Stomach (tissue), 9 donors: ENCODE measurements around the gene OSBP2. TPM values are rescaled to one million over a fixed set of nuclear protein-coding genes. Genes with fewer than 3 reads are reported as not detected.

Experiments used
- DNase-seq, 2 donors: peaks; one replicate each; pipeline versions ENCODE4 v3.0.0 to v3.0.0-alpha.2; 2013 to 2019
- H3K27ac ChIP-seq, 5 donors: fragments of 200-600 bp in 4 of 5; sonication (generic) in 4 of 5; one replicate each; pipeline ENCODE4 v1.5.1; 2013 to 2019; ENCODE audit warnings: mild to moderate bottlenecking in 1 of 5, moderate library complexity in 1 of 5
- H3K27me3 ChIP-seq, 3 donors: fragments of 200-600 bp; sonication (generic); one replicate each; pipeline ENCODE4 v1.5.1; 2017 to 2019; ENCODE audit warnings: mixed run types in 1 of 3
- H3K36me3 ChIP-seq, 4 donors: fragments of 200-600 bp; sonication (generic); 1 replicate in 3 of 4; 2 replicates in 1 of 4; pipeline ENCODE4 v1.5.1; 2016 to 2019
- H3K4me1 ChIP-seq, 4 donors: fragments of 200-600 bp; sonication (generic); one replicate each; pipeline ENCODE4 v1.5.1; 2016 to 2019
- H3K4me3 ChIP-seq, 4 donors: fragments of 200-600 bp; sonication (generic) in 3 of 4; one replicate each; pipeline ENCODE4 v1.5.1; 2016 to 2019; ENCODE audit warnings: mild to moderate bottlenecking in 1 of 4
- H3K9me3 ChIP-seq, 4 donors: fragments of 200-600 bp; sonication (generic); one replicate each; pipeline ENCODE4 v1.5.1; 2016 to 2019
- EP300 ChIP-seq: sonication (generic); formaldehyde crosslinking; IDR thresholded peaks from one replicate; pipeline ENCODE4 v1.6.1; 2017; ENCODE audit warnings: antibody characterized with exemption
- POLR2A ChIP-seq, 4 donors: fragments of 450-650 bp; IDR thresholded peaks; one replicate each; pipeline ENCODE4 v1.6.1; 2016; ENCODE audit warnings: antibody characterized with exemption in 4 of 4, control low read depth in 2 of 4, mild to moderate bottlenecking in 1 of 4, moderate library complexity in 1 of 4
- POLR2AphosphoS5 ChIP-seq, 3 donors: sonication (generic); formaldehyde crosslinking; IDR thresholded peaks; one replicate each; pipeline ENCODE4 v1.6.1; 2016; ENCODE audit warnings: antibody characterized with exemption in 3 of 3
- WGBS, 5 donors: extraction: QIAGEN DNeasy Blood & Tissue Kit in 3 of 5; methylation state at CpG; one replicate each; pipeline versions ENCODE4 v1.1.5 to v1.1.7; 2013 to 2018; 5-methylcytosine and 5-hydroxymethylcytosine counted together
- intact Hi-C: fragments of 100-400 bp; cut with DNase I; formaldehyde crosslinking; loops from one replicate; pipeline ENCODE4 v1.15.1; 2023; ENCODE audit warnings: low total_unique reads
- polyA plus RNA-seq, 3 donors: library from polyadenylated mRNA; stranded (reverse); fragments of 200-250 nt; gene quantifications; one replicate each; pipeline ENCODE4 v1.2.3, GENCODE V29; 2013
- total RNA-seq, 5 donors: library from RNA; depleted of rRNA; stranded (reverse); fragments of >200 nt; gene quantifications; one replicate each; pipeline versions ENCODE4 v1.1.0 to v1.2.3, GENCODE V29; 2014 to 2016
- TF ChIP-seq, protein P1 (sequence below), 7 experiments: fragments of 450-650 bp in 4 of 7; fragments of 200-600 bp in 3 of 7; sonication (generic) in 3 of 7; IDR thresholded peaks; one replicate each; pipeline ENCODE4 v1.5.1; 2016 to 2019; ENCODE audit warnings: antibody characterized with exemption in 7 of 7, control low read depth in 2 of 7, mild to moderate bottlenecking in 1 of 7
- donor health status: healthy with polysubstance abuse.
- donor health status: Bipolar disorder and iron deficiency.
- donor health status: healthy.

The OSBP2 gene
- total and polyA plus RNA-seq, 8 donors = 0.58 to 9.5 (median 1.8) TPM; not detected in 1

DNA sequence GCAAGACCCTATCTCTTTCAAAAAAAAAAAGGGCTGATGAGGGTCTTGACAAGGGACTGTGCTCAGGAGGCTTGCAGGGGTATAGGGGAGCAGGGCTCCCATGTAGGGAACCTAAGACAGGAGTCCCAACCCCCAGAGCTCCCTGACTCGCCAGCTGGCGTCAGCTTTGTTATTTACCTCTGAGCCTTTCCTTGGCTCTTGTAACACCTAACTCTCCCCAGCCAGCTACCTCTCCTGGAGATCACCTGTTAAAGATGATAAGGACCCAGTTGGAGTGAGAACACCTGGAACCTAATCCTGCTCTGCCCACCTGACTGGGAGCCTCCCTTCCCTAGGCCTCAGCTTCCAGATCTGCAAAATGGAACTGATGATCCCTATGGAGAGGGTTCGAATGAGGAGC is 45.8 kb upstream of the OSBP2 start:
- DNase-seq = peak in 1 of 2 donors; percentile 72
- H3K36me3 ChIP-seq = peaks cover 0 to 12% (median 10%) of the 10 kb centered on the region in 4 donors
- intact Hi-C loops = no loop called here

DNA sequence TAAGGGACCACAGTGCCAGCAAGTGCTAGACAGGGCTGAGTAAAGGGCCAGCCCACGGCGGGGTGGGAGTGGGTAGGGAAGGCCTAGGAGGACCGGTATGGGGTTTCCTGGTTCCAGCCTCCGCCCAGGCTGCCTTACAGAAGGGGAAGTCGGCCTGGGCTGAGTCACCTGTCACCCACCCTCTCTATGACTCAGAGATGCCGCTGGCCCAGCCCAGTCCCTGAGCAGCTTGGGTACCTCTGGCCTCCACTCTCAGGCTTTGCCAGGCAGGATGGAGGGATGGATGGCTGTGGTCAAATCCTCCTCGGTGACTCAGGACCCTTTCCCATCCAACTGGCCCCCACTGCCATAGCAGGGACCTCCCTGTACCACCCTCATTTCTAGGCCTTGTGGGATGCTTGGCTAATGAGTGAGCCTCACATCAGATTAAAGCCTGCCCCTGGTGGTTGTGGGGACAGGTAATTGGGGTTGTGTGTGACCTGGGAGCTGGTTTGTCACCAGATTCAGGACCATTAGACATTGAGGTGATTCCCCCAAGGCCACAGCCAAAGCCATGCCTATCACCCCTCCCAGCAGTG is 45.2 kb upstream of the OSBP2 start:
- H3K27ac ChIP-seq = peak overlapping the region; percentile 8 to 69 (median 52)
- H3K27me3 ChIP-seq = no peaks in the 10 kb centered on the region
- peaks cover 0 to 12% (median 11%) of the 10 kb centered on the region in 4 donors for H3K36me3 ChIP-seq
- no peak overlapping the region for H3K4me3 ChIP-seq
- TF ChIP-seq, protein P1, sequence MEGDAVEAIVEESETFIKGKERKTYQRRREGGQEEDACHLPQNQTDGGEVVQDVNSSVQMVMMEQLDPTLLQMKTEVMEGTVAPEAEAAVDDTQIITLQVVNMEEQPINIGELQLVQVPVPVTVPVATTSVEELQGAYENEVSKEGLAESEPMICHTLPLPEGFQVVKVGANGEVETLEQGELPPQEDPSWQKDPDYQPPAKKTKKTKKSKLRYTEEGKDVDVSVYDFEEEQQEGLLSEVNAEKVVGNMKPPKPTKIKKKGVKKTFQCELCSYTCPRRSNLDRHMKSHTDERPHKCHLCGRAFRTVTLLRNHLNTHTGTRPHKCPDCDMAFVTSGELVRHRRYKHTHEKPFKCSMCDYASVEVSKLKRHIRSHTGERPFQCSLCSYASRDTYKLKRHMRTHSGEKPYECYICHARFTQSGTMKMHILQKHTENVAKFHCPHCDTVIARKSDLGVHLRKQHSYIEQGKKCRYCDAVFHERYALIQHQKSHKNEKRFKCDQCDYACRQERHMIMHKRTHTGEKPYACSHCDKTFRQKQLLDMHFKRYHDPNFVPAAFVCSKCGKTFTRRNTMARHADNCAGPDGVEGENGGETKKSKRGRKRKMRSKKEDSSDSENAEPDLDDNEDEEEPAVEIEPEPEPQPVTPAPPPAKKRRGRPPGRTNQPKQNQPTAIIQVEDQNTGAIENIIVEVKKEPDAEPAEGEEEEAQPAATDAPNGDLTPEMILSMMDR (IDR thresholded peaks at IDR 0.05) = peak in 1 of 7 experiments; percentile 12
- peak in 1 of 3 donors; percentile 62 for TF ChIP-seq POLR2AphosphoS5 (IDR thresholded peaks at IDR 0.05)
- TF ChIP-seq EP300 = no peak
- WGBS, 5 donors = 19 to 61% (median 35%) methylated on average over 5 to 7 of the region's 7 CpGs
- peaks cover 9 to 29% (median 26%) of the 10 kb centered on the region in 4 donors for H3K4me1 ChIP-seq
- no peaks in the 10 kb centered on the region for H3K9me3 ChIP-seq
- DNase-seq = peak; percentile 78 to 92
- intact Hi-C loops = no loop called here

More for the DNA sequence above, 45.8 kb upstream of the OSBP2 start:
- Histone ChIP-seq H3K9me3 (no peaks in the 10 kb centered on the region), H3K27ac (peak overlapping the region; percentile 8 to 69 (median 52)), H3K4me3 (no peak overlapping the region), H3K27me3 (no peaks in the 10 kb centered on the region), H3K4me1 (peaks cover 9 to 32% (median 27%) of the 10 kb centered on the region in 4 donors)
- 57 to 83% (median 72%) methylated on average over 3 of the region's 3 CpGs for WGBS, 5 donors
- TF ChIP-seq, protein P1 (IDR thresholded peaks at IDR 0.05) = no peak
- TF ChIP-seq POLR2AphosphoS5 (IDR thresholded peaks at IDR 0.05) = peak in 1 of 3 donors; percentile 18
- no peak for TF ChIP-seq EP300
- no peak for TF ChIP-seq POLR2A (IDR thresholded peaks at IDR 0.05)

DNA sequence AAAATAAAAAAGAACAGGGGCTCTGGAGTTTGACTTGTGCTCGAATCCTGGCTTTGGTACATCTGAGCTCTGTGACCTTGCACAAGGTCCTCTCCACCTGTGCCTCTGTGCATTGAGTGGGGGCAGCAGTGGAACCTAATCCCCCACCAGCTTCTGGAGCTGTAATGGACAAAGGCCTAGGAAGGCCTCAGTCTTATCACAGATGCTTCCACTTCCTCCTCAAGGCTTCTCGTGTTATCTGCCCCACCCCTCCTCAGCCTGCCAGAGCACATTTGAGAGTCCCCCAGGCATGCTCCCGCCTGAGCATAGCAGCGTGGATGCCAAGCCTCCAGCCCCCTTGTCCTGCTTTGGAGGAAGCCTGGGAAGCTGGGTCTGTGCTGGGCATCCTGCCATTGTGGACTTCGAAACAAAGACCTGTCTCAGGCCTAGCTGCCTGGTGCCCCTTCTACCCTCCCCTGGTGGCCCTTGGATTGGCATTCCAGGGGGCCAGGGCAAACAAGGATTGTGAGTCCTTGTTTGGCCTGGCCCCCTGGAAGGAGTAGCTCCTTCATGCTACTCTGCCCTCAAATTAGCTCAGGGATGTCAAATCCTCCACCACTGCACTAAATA is 44.1 kb upstream of the OSBP2 start:
- 25 to 54% (median 48%) methylated on average over 4 to 5 of the region's 5 CpGs for WGBS, 5 donors
- intact Hi-C loops = no loop called here
- H3K4me1 ChIP-seq = peaks cover 9 to 29% (median 26%) of the 10 kb centered on the region in 4 donors
- no peak overlapping the region for H3K4me3 ChIP-seq
- no peaks in the 10 kb centered on the region for H3K27me3 ChIP-seq
- H3K27ac ChIP-seq = peak overlapping the region in 3 of 5 donors; percentile 4 to 45 (median 9)
- H3K36me3 ChIP-seq = peaks cover 0 to 12% (median 11%) of the 10 kb centered on the region in 4 donors
- DNase-seq = peak; percentile 32 to 72
- TF ChIP-seq POLR2AphosphoS5 (IDR thresholded peaks at IDR 0.05) (no peak), POLR2A (IDR thresholded peaks at IDR 0.05) (no peak), EP300 (no peak)
- TF ChIP-seq, protein P1 (IDR thresholded peaks at IDR 0.05) = no peak
- no peaks in the 10 kb centered on the region for H3K9me3 ChIP-seq

DNA sequence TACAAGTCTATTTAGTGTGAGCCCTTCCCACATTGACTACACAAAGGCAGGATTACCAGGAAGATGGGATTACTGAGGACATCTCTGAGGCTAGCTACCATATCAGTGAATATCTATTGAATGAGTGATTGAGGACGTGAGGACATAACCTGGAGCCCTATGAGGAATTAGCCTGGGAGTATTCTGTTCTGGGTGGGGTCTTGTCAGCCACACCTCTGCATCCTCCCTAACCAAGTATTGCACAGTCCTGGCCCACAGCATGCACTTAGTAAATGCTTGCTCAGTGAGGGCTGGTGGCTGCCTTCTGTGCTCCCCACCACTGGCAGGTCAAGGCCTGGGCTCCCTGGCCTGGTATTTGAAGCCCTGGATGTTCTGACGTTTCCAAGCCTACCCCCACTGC is 41.8 kb upstream of the OSBP2 start:
- intact Hi-C loops = no loop called here
- Histone ChIP-seq H3K27me3 (no peaks in the 10 kb centered on the region), H3K4me3 (no peak overlapping the region), H3K9me3 (no peaks in the 10 kb centered on the region), H3K36me3 (peaks cover 0 to 7% (median 1%) of the 10 kb centered on the region in 4 donors), H3K27ac (no peak overlapping the region), H3K4me1 (peaks cover 9 to 26% (median 24%) of the 10 kb centered on the region in 4 donors)
- no peak for DNase-seq
- TF ChIP-seq EP300 = no peak
- no peak for TF ChIP-seq POLR2A (IDR thresholded peaks at IDR 0.05)
- TF ChIP-seq, protein P1 (IDR thresholded peaks at IDR 0.05) = no peak
- no peak for TF ChIP-seq POLR2AphosphoS5 (IDR thresholded peaks at IDR 0.05)
- 84 to 94% (median 93%) methylated on average over 2 of the region's 2 CpGs for WGBS, 5 donors
